OCI-LY1 (cell line): ENCODE results near the gene UMPS.

ENCODE experiments used
- H2AFZ ChIP-seq: fragments of 200-600 bp; sonication (generic), shearing (Covaris generic); 2 replicates; pipeline ENCODE4 v1.6.0; 2014; ENCODE audit warnings: antibody characterized with exemption, mild to moderate bottlenecking, low read length
- H3F3A ChIP-seq: fragments of 200-600 bp; sonication (generic), shearing (Covaris generic); 2 replicates; pipeline ENCODE4 v1.6.0; 2014; ENCODE audit warnings: mild to moderate bottlenecking, antibody characterized with exemption, low read length, moderate library complexity; ENCODE audit not compliant: insufficient read depth
- H3K27ac ChIP-seq: fragments of 200-600 bp; sonication (generic); 2 replicates; pipeline ENCODE4 v1.5.1; 2014; ENCODE audit warnings: low read length, mixed run types, mild to moderate bottlenecking, low read depth; ENCODE audit not compliant: poor library complexity, severe bottlenecking
- H3K27me3 ChIP-seq: fragments of 200-600 bp; sonication (generic); 2 replicates; pipeline ENCODE4 v1.6.0; 2014; ENCODE audit warnings: antibody characterized with exemption, mild to moderate bottlenecking, low read length, moderate library complexity; ENCODE audit not compliant: insufficient read depth
- H3K36me3 ChIP-seq: fragments of 200-600 bp; sonication (generic); 2 replicates; pipeline ENCODE4 v1.6.1; 2014; ENCODE audit warnings: mild to moderate bottlenecking, antibody characterized with exemption, low read length, moderate library complexity, mixed read lengths; ENCODE audit not compliant: insufficient read depth
- H3K4me1 ChIP-seq: fragments of 200-600 bp; sonication (generic); 2 replicates; pipeline ENCODE4 v1.5.1; 2014; ENCODE audit warnings: mild to moderate bottlenecking, low read length, moderate library complexity; ENCODE audit not compliant: insufficient read depth, severe bottlenecking
- H3K4me2 ChIP-seq: fragments of 200-600 bp; sonication (generic), shearing (Covaris generic); 2 replicates; pipeline ENCODE4 v1.6.1; 2014; ENCODE audit warnings: low read length
- H3K4me3 ChIP-seq: fragments of 200-600 bp; sonication (generic); 2 replicates; pipeline ENCODE4 v1.5.1; 2014; ENCODE audit warnings: low read length, low read depth, mild to moderate bottlenecking, mixed read lengths; ENCODE audit not compliant: poor library complexity, severe bottlenecking
- H3K79me2 ChIP-seq: fragments of 200-600 bp; shearing (Covaris generic); 2 replicates; pipeline ENCODE4 v1.6.1; 2016; ENCODE audit warnings: mixed run types, low read length, mixed read lengths; ENCODE audit not compliant: insufficient read depth
- H3K9ac ChIP-seq: fragments of 200-600 bp; sonication (generic), shearing (Covaris generic); 2 replicates; pipeline ENCODE4 v1.6.1; 2014; ENCODE audit warnings: mild to moderate bottlenecking, low read length, mixed read lengths
- H3K9me2 ChIP-seq: fragments of 200-600 bp; sonication (generic), shearing (Covaris generic); 2 replicates; pipeline ENCODE4 v1.6.1; 2014; ENCODE audit warnings: low read depth, mild to moderate bottlenecking, low read length, mixed read lengths
- H3K9me3 ChIP-seq: fragments of 200-600 bp; shearing (Covaris generic); 2 replicates; pipeline ENCODE4 v1.6.1; 2014; ENCODE audit warnings: low read length, mixed read lengths
- H4K20me1 ChIP-seq: fragments of 200-600 bp; sonication (generic), shearing (Covaris generic); 2 replicates; pipeline ENCODE4 v1.6.0; 2016; ENCODE audit warnings: mild to moderate bottlenecking, low read length; ENCODE audit not compliant: insufficient read depth
- EZH2 ChIP-seq: fragments of 200-600 bp; sonication (generic), shearing (Covaris generic); IDR thresholded peaks from 2 replicates; pipeline ENCODE4 v1.8.0; 2017; ENCODE audit warnings: borderline replicate concordance, mixed run types, mild to moderate bottlenecking, antibody characterized with exemption, low read length, moderate library complexity, mixed read lengths
- TF ChIP-seq, protein P1 (sequence below): fragments of 200-600 bp; sonication (generic), shearing (Covaris generic); IDR thresholded peaks from 2 replicates; pipeline ENCODE4 v1.5.1; 2017; ENCODE audit warnings: mild to moderate bottlenecking, antibody characterized with exemption, low read length, moderate library complexity, mixed read lengths

Gene UMPS

GRCh38 chr3:124796477-124796876 lies 66.2 kb downstream of the UMPS start:
- Histone ChIP-seq H3K27me3 (no peaks in the 10 kb centered on the region; the same call in 1 of the 2 replicates), H3K4me3 (no peak overlapping the region), H4K20me1 (no peaks in the 10 kb centered on the region), H3K9ac (no peak overlapping the region), H2AFZ (no peak overlapping the region), H3K79me2 (no peaks in the 10 kb centered on the region), H3K9me2 (no peaks in the 10 kb centered on the region), H3K4me2 (no peak overlapping the region), H3F3A (no peaks in the 10 kb centered on the region), H3K9me3 (no peaks in the 10 kb centered on the region), H3K4me1 (no peaks in the 10 kb centered on the region), H3K27ac (no peak overlapping the region), H3K36me3 (no peaks in the 10 kb centered on the region)
- TF ChIP-seq, protein P1, sequence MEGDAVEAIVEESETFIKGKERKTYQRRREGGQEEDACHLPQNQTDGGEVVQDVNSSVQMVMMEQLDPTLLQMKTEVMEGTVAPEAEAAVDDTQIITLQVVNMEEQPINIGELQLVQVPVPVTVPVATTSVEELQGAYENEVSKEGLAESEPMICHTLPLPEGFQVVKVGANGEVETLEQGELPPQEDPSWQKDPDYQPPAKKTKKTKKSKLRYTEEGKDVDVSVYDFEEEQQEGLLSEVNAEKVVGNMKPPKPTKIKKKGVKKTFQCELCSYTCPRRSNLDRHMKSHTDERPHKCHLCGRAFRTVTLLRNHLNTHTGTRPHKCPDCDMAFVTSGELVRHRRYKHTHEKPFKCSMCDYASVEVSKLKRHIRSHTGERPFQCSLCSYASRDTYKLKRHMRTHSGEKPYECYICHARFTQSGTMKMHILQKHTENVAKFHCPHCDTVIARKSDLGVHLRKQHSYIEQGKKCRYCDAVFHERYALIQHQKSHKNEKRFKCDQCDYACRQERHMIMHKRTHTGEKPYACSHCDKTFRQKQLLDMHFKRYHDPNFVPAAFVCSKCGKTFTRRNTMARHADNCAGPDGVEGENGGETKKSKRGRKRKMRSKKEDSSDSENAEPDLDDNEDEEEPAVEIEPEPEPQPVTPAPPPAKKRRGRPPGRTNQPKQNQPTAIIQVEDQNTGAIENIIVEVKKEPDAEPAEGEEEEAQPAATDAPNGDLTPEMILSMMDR: no peak
- no peak for TF ChIP-seq EZH2

DNA sequence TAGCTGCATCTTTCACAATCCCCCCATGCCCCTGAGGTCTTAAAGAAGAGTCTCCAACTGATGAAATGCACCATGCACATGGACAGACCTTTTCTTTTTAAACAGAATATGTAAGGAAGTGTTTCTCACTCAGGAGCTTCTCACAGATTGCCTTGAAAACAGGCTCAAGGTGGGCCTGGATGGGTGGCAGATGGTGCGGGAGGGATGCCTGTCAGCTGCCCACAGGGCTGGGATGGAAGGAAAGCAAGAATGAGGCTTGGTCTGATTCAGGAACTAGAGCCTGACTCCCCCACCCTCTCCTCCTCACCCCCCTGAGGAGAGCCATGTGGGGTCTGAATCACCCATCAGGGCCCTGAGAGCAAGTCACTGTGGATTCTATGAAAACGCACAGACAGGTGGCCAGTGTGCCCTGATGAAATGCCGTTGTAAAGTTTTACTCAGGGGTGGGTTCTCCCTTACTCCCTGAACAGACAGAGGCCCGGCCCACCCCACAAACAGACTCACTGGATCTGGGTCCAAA lies 67.2 kb downstream of the UMPS start:
- H2AFZ ChIP-seq: no peak overlapping the region
- no peak overlapping the region for H3K9ac ChIP-seq
- H3K27me3 ChIP-seq: no peaks in the 10 kb centered on the region; the same call in 1 of the 2 replicates
- no peak overlapping the region for H3K4me3 ChIP-seq
- no peak for TF ChIP-seq EZH2
- TF ChIP-seq, protein P1: no peak
- H3K79me2 ChIP-seq: no peaks in the 10 kb centered on the region
- H3K27ac ChIP-seq: no peak overlapping the region
- H3K36me3 ChIP-seq: no peaks in the 10 kb centered on the region
- no peaks in the 10 kb centered on the region for H3F3A ChIP-seq
- no peaks in the 10 kb centered on the region for H3K9me3 ChIP-seq
- no peaks in the 10 kb centered on the region for H3K9me2 ChIP-seq
- no peaks in the 10 kb centered on the region for H4K20me1 ChIP-seq
- H3K4me2 ChIP-seq: no peak overlapping the region
- H3K4me1 ChIP-seq: no peaks in the 10 kb centered on the region
